ENCODE results near the gene KRTAP26-1.

DNA sequence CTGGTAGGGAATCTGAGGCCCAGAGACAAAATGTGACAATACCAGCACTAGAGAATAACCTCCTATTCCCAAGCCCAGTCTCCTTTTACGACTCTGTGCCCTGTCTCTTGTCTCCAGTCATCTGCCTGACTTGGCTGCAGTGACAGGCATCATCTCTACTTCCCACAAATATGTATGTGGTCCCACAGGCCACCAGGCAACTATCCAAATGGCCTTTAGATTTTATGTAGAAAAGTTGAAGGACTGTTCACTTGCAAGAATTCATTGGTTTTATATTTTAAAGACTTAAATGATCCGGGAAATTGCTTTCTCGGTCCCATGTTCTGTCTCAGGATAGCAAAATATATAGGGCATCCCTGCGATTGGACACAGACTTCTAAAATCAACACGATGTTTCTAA lies 49.0 kb downstream of the KRTAP26-1 start:
- TF ChIP-seq CTCF (IDR thresholded peaks at IDR 0.05) (no peak), POLR2A (IDR thresholded peaks at IDR 0.05) (no peak)
